UCSD-AML1 (cell line): Measurements from ENCODE around the gene ATAT1.

Experiments used
- DNase-seq: peaks from one replicate; lab custom pipeline; 2025; ENCODE audit not compliant: unreplicated experiment; lab: John Stamatoyannopoulos, UW

Gene ATAT1

DNA sequence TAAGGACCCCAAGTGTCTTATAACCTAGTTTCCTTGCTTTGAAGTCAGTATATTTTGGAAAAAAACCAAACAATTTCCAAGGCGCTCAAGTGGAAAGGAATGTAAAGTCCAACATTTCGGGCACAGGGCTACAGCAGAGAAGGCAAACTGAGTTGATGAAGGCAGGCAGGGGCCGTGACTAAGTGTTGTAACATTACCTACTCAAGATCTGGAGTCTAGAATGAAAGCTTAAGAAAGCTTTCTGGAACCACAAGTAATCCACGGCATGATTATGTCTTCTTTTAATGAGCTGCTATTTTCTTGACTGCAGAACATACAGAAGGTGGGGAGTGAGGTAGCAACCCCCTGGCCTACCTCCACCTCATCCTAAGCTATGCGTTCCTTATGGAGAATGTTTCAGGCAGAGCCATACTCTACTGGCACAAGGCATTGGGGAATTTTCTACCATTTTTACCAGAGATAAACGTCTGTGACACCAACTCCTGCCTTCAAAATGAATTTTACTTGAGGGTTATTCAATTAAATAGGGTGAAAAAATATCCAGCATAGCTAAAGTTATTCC lies 13.9 kb upstream of the ATAT1 start:
- DNase-seq, result no peak

DNA sequence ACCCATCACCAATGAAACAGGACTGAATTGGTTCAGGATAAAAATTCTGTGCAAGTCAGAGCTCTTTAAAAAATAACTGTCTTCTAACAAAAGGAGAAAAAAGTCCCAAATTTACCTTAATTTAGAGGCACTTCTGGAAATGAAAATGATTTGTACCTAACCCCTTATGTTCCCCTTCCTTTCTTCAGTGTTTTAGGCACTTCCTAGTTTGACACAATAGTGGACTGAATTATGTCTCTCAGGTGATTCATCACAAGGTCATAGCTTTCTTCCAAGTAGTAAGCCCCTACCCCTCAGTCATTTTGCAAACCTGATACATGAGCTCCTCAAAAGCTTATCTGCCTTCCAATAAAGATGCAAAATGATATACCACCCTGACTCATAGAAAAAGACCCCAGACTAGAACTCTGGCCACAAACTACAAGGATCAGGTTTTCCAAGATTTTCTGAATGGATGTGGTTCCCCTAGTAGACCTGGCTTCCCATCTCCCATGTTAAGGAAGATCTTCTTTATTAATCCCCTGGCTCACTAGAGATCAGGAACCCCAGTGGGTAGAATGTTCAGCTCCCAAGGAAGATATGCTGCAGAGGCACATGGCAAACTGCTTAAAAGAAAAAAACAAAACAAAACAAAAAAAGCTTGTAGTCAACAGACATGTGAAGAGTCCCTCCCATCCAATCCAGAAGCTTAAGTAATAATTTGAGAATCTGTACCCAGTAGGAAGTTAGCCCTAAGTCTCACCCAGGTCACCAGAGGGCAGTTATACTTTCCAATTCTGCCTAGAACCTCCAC lies 13.2 kb upstream of the ATAT1 start:
- DNase-seq, result no peak

DNA sequence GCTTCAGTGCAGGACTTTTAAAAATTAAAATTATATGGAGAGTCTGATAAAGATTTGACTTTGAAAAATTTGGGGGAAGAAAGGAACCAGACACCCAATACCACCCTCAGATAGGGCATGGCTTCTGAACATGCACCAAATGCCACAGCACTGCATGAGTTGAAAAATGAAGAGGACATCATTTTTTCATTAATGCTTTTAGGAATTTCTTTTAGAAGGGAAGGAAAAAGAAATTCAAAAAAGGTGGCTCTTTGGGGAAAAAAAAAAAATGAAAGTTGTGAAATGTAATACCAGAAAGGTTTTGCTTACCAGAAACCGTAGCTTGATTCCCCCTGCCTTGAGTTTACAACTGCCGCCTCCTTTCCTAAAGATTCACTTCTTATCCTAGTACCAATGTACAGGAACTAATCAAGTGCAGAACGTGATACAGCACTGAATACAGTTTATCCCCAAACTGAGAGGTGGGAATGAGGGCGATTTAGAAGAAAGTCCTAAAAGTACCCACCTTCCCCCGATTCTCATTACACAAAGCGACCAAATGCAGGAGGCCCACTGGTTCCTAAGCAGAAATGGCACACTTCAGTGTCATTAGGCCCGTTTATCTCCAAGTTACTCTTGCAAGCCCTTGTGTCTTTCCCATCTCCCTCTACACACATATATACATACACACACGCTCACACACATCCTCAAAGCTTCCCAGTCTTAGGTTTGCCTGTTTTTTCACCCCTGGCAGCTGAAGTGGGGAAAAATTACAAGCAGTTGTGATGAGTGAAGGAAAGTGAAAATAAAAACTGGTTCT lies 12.4 kb upstream of the ATAT1 start:
- no peak for DNase-seq

DNA sequence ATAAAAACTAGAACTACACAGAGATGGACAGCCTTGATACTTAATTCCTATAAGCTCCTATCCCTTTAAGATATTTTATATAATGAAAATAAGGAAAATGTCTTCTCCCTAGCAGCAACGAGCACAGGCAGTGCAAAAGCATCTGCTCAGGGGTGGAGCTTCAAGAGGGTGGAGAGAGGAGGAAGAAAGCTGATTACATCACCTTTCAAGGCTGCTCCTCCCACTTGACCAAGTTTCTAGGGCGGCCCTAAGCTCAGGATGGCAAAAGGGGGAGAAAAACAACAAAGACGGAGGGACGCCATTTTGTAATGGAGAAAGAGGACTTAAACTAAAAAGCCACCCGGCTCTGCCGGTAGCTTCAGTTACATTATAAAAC lies 11.8 kb upstream of the ATAT1 start:
- peak; percentile 76 for DNase-seq

DNA sequence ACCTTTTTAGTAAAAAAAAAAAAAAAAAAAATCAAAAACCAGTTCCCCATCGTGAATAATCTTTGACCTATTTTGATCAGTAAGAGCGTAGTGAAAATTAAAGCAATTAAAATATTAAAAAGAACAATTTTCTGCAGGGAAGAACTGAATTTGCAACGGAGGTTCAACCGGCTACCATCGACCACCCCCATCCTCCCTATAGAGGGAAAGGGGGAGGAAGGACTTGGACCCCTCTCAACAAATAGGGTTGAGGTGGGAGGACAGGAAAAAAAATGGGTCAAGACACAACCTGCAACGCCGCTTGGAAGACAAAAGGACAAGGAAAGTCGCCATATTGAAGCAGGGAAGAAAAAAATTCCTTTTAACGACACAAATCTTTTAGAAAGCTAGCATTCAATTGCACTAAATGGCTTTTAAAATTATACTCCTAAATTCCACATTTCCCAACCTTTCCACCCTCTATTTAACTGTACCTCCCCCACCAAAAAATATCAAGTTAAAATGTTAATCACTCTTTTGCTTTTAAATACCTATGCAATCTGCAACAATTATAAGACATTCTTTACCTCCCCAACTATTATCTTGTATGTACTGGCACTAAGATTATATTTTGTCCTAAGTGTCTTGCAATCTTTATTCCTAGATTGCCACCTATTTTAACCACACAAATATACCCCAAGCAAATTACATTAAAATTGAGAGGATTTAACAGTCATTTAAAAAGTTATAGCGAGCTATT lies 11.3 kb upstream of the ATAT1 start:
- DNase-seq, result peak; percentile 55

DNA sequence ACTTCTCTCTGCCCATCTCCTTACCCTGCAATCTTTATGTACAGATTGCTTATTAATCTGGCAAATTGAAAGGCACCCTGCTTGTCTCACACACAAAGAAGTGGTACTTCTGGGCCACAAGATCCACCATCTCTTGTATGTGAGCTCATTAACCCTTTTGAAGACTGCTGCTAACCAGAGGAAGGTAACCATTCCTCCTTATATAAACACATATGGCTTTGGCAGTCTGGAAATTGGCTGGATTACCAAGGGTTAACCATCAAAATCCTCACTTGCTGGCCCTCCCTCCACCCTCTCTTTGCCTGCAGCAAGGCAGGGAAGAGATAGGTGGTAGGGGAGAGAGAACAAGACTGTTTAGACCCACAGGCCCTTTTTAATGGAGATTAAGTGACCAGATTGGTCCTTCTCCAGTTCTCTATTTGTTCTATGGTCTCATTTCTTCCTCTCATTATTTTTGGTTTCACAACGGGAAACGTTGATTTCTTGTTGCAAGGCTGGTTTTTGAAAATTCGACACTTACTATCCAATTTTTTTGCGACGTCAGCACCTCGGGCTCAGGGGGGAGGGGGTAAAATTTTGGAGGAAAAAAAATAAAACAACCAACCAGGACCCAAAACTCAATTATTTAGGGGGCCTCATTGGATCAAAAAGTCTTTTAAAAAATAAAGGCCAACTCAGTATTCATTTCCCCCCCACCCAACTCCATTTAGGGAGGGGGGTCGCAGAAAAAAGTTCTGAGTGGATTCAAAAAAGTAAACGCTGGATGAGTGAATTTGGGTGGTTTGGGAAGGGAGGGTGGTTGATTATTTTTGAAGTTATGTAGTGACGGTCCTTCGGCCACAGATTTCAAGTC lies 10.5 kb upstream of the ATAT1 start:
- DNase-seq, result no peak

DNA sequence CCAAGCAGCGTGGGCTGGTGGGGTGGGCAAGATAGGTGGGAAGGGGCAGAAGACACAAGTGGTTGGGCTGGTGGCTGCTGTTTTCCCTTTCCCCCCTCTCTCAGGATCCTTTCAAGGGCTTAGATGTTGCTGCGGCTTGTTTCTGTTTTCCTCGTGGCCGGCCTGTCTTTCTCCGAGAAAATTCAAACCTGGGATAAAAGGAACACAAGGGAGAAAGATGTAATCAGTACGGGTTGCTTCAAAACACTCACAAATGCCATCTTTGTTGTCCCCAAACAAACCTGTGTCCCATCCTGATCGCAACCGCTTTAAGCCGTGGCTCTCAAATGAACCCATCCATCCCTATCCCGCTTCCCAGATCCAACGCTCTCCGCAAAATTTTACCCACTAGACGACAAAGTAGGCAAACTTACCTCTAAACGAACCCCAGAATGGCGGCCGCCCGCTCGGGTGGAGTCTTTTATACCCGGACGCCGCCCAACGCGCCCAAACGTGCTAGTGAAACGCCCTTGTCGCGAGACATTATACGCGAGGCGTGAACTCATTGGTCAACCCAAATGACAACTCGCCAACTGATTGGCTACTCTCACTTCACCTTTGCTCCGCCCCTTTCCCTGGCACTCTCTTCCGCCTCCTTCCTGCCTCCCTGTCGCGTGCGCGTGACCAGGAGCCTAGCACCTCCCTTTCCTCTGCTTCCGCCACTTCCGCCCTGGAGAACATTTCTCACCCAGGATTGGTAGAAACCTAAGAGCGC lies 9.7 kb upstream of the ATAT1 start, which contains the start of gene PPP1R10:
Gene PPP1R10, minus strand, starts transcription at position 433 of the 754 bp plus-strand sequence. CDS start 7,299 bp downstream, outside the sequence.
- peak; percentile 98 for DNase-seq

DNA sequence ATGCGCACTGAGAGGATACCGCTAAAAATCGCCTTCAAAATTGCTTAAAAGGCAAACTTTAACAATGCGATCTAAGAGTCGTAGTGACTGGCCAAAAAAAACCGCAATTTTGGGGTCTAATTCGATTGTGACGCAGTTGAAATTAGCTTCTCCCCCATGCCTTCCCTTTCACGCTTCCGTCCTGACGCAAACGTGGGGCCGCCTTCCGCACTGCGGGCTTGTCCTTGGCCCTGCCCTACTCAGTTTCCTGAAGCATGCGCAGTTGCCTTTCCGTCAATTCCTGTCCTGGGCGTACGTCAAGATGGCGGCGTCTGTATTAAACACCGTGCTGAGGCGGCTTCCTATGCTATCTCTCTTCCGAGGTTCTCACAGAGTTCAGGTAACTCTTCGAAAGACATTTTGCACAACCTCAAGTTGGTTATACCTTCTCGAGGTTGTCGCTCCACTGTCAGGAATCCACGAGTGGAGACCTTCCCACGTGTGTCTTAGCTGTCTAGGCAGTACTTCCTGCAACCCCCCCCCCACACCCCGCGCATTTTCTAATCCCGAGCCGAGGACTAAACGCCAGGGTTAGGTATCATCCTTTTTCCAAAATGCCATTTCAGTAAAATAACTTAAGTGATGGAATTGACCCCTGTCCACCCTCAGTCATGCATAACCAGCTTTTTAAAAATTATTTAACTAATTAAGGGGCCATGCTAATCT lies 9.0 kb upstream of the ATAT1 start, which contains the start of gene MRPS18B:
Gene MRPS18B, plus strand, starts transcription at position 276 of the 705 bp plus-strand sequence. Its CDS starts 26 bp downstream, at position 302.
- DNase-seq, result peak; percentile 95

DNA sequence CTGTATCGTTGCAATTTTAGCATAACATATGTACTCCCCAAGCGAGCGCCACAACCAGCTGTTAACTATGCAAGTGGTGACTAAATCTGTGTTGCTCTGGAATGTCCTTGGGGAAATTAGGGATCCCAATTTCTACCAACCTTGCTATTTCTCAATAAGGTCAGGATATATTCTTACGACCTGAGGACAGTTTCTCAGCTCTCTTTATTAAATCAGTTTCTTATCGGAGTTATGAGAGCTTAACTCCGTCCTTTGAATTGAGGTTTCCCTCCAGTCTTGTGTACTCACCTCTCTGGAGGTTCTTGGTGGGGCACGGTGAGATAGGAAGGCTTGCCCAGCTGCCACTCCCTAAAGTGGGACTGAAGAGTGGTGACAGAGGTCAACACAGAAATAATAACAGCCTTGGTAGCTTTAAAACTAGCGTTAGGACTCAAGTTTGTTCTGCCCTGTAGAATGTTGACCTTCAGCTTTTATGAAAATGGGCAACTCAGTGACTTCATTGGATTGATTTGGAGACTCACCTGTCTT lies 8.3 kb upstream of the ATAT1 start:
- DNase-seq, result no peak

DNA sequence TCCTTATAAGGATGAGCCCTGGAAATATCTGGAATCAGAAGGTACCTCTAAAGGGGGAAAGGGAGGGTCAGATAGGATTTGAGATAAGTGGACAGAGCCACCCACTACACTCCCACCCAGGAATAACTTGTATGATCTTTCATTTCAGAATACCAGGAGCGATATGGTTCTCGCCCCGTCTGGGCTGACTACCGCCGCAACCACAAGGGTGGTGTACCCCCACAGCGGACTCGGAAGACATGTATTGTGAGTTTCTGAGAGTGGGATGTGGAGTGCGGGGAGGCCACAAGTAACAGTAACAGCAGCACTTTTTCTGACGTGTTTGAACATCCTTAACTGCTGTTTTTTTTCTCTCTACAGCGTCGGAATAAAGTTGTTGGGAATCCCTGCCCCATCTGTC lies 7.1 kb upstream of the ATAT1 start:
- DNase-seq, result no peak

DNA sequence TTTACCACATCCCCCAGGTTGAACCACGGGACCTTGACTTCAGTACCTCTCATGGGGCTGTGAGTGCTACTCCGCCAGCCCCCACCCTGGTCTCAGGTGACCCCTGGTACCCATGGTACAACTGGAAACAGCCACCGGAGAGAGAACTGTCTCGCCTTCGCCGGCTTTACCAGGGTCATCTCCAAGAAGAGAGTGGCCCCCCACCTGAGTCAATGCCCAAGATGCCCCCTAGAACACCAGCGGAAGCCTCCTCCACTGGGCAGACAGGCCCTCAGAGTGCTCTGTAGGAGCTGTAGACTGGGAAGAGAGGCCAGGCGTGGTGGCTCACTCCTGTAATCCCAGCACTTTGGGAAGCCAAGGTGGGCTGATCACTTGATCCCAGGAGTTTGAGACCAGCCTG lies 1.2 kb upstream of the ATAT1 start:
- no peak for DNase-seq

DNA sequence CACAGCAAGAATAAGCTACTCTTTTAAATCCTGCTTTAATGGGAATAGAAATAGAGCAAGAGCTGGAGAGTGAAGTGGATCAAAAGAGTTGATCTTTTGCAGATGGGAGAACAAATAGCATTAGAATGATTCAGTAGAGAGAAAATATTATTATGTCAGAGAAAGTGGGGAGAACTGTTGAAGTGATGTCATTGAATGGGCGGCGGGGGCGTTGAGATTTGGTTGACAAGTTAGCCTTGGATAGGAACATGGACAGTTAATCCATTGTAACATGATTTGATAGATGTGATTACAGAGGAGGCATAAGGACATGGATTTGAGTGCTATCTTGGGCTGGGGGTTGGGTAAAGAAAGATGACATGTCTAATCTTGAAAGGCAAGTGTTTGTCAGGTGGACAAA lies 9.2 kb downstream of the ATAT1 start:
- no peak for DNase-seq

DNA sequence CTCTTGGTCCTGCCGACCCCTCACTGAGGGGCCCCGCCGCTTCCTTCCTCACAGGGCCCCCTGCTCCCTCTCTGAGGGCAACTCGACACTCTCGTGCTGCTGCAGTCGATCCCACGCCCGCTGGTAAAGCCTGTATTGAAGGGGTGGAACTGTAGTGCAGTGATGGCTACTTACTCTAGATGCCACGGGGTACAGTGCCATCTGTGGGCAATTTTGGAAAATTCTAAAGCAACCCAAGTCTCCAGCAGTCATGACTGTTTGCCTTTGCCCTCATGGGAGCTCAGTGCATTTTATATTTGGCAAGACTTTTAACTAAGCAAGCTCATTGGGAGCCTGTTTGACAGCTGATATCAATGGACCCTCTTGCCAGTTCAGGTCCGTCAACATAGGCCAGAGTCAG lies 13.8 kb downstream of the ATAT1 start:
- no peak for DNase-seq

DNA sequence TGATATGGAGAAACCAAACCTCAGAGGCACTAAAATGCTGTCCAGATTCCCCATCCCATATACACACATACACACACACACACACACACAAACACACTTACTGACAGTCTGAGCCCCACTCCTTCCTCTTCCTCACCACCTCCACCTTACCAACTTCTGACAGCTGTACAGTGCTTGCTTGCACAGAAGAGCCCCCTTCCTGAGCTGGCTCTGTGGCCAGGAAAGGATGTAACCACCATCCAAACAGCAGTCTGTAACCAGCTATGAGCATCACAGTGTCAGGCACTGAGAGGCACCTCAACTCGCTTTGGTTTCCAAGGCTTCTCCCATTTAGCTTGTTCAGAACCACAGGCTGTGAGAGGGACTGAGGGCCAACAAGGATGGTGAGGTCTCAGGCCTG lies 14.4 kb downstream of the ATAT1 start:
- peak; percentile 39 for DNase-seq

DNA sequence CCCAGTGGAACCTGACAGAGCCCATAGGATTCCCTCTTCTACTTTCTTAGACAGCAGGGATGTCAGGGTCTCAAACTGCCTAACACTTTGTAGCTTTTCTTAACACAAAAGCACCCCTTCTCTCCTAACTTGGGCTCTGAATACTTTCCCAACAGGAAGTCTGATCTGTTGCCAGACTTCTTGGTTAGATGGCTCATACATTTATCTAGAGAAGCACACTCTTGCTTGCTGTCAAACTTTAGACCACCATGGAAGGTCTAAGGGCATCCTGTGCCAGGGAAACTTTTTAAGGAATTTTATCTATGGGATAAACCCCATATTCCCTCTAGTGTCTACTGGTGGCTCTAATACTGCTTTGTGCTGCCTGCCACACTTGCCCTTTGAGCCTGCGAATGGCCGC lies 17.0 kb downstream of the ATAT1 start:
- no peak for DNase-seq

DNA sequence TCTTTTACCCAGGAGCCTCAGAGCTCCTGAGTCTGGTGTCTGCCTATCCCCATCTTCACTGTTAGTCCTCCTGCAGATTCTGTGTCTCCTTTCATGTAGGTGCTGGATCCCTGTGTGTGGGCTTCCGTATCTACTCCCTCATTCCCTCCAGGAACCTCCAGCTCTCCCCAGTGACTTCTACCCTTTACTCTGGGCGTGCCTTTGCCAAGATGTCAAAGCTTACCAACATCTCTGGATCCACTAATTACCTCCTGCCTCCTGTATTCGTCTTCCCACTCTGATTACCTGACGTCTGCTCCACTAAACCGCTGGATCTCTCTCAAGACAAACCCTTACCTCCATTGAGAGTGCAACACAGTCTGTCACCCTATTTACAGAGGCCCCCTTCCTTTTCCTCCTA lies 18.1 kb downstream of the ATAT1 start:
- DNase-seq, result no peak

DNA sequence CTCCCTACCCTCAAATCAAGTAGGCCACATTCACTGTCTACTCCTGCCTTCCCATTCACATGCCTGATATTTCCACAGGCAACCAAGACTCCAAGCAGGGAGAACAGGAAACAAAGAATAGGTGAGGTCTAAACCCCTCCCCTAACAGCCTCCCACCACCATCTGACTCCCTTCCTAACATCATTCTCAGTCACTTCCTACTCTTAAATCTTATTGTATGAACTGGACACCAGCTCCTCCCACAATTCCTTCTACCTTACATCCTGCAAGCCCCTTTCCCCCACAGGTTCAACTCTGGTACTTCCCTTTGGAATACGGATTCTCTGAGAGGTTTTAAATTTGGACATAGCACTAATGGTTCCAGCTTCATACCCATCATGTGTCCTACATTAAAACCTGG lies 19.3 kb downstream of the ATAT1 start:
- DNase-seq, result no peak

DNA sequence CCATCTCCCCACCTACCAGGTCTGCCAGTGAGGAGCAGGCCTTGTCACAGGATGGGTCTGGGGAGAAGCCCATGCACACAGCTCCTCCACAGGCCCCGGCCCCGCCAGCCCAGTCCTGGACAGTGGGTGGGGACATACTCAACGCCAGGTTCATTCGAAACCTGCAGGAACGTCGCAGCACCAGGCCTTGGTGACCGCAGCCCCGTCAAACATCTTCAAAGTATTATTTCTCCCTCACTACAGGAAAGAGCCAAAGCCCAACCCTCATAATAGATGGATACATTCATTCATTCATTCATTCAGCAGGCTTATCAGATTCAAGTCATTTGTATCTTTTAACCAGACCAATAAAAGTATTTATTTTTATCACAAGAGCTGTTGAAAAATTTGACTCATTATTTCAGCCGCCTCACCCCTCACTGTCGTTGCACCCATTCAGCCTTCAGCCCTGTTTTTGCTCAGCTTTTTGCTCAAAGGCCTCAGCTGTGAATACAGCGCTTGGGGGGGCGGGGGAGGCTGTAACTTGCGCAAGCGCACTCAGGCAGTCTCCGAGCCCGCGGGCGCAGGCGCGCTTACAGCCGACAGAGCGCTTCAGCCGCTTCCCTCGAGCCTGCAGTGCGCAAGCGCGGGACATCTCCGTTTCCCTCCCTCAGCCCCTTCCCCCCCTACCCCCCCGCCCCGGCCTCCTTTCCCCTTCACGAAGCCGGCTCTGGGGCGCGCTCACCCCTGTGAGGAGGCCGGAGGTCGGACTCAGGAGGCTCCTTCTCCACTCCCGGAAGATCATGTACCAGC lies 20.0 kb downstream of the ATAT1 start, which contains the start of gene C6orf136:
Gene C6orf136, plus strand, starts transcription at position 684 of the 792 bp plus-strand sequence. Its CDS starts 99 bp downstream, at position 783.
- DNase-seq, result peak; percentile 94
